NCI-H1105 (cell line): ENCODE data around the gene LHFPL3.

Experiments
- DNase-seq: peaks from one replicate; lab custom pipeline; 2025; lab: John Stamatoyannopoulos, UW

LHFPL3 gene

DNA sequence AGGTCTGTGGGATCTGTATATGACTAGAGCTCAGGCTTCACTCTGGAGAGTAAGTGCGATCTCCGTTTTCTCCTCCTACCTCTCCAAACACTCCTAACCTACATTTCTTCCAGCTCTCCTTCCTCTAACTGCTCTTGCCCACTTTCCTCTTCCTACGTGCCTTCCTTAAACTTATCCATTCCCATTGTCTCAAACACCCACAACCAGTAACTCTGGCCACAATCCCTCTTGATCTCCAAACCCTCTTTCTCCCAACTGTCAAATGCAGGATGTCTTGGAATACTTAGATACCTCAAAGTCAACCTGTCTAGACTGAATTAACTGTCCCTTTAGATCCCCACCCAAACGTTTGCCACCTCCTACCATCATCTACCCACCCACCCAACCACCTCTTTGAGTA is 471.9 kb downstream of the LHFPL3 start:
- no peak for DNase-seq

DNA sequence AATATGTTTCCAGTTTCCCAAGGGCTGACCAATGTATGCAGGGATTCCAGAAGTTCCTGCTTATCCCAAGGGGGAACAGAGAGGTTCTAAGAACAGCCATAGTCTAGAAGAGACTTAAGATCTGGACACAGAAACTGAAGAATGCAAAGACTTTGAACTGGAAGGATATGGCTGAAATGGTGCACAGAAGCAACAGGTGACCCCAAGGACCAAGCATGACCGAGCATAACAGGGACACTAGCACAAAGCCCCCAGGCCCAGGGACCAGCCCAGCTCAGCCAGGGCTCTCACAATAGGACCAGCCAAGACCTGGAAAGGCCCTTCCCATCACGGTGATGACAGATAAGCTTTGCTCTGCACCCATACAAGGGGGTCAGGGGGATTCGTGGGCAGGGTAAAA is 472.6 kb downstream of the LHFPL3 start:
- DNase-seq, result no peak

DNA sequence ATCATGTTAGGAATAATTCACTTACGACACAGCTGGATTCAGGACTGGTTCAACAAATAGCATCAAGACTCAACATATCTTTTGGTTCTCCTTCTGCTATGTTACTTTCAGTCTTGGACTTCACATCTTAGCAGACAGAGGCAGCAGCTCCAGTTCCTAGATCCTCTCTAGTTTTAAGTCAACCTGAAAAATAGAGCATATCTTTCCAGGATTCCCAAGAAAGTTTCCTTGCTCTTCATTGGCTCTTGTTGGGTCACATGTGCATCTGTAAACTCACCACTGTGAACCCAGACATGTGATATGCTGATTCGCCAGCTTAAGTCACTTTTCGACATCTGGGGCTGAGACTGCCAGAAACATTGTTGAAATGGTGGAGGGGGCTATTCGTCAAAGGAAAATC is 475.5 kb downstream of the LHFPL3 start:
- DNase-seq, result no peak

DNA sequence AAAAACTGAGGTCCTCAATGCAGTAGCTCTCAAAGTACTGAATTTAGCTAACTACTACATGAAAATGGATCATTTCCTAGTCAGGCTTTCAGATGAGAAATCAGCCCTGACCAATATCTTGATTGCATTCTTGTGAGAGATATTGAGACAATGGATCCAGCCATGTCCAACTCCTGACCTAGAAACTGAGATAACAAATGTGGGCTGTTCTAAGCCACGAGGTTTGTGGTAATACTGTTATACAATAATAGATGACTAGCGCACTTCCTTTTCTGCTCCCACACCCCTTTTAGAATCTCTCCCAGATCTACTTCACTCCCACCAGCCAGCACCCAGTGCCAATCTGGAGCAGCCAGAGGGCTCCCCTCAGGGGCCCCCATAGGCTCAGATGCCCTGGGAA is 476.3 kb downstream of the LHFPL3 start:
- DNase-seq, result no peak

DNA sequence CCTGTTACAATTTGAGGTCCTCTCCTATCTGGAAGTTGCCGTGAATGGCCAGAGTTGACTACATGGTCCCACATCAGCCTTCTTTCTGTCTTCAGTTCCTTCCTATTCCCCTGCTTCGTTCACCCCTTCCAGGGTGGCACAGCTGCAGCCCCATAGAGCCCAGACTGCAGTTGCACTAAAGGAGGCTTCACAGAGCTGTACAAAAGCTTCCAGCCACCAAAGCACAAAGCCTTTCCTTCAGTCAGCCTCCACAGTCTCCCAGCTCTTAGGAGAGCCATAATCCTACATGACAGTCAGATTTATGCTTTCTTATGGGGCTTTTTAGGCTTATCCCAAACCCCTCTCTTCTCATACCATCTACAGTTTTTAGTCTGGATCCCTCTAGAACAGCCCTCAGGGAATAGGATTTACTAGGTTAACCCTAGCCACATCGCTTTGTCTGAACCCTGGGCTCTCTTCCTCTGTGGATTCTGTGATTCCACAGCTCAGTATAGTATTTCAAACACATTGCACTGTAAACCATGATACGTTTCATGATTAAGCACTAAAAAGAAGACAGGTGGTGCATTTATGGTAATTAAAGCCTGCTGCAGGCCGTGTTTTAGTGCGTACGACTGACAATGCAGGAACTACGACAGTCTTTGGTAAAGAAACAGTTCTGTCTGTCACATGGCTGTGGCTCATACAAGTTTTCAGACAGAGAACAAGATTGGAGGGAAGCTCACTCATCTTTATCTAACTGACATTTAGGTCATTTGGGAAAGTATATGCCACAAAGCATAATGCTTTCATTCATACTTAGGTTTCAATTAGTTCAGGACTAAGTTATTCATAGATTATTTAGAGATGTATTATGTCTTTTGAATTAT is 477.3 kb downstream of the LHFPL3 start:
- DNase-seq, result no peak

DNA sequence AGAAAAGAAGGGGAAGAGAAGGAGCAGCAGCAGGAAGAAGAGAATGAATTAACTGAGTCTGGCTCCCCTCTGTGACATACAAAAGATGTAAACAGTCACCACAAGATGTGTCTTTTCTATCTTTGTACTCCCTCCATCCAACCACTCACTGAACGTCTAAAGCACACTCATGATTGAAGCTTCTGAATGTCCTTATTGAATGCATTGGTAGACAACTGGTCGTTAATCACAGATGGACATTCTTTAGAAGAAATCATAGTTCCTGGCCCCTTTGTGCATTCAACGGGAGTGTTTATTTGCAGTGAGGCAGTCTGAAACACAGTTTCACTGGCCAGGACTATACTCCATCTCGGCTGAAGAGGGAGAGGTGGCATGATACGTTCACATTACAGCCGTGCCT is 479.3 kb downstream of the LHFPL3 start:
- no peak for DNase-seq

DNA sequence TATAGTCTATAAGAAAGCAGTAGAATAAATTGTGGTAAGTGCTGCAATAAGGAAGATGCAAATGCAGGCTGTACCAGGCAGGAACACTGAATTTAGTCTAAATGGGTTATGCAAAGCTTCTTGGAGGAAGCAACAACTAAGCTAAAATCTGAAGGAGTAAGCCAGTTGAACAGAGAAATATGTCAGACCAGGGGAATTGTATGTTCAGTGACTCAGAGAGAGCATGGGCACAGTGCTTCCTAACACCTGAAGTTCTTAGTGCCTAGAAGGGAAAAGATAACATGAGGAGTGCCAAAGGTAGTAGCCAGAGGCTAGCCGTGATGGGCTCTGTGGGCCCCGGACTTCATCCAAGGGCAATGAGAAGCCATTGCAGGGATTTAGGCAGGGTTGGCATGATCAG is 481.5 kb downstream of the LHFPL3 start:
- DNase-seq, result no peak

DNA sequence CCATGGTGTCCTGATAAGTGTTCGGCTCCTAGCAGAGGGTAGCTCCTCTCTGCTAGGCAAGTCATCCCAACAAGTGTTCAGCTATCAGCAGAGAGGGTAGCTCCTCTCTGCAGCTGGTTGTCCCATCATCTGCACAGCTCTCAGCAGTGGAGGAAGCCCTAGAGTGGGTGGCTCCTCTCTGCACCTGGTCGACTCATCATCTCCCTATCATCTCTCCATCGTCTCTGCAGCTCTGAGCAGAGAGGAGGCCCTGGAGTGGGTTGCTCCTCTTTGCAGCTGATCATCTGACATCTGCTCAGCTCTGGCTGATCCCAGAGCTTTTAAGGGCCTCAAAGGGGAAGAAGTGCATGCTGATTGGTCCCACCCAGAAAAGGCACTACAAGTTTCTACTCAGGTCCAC is 485.7 kb downstream of the LHFPL3 start:
- DNase-seq, result no peak

DNA sequence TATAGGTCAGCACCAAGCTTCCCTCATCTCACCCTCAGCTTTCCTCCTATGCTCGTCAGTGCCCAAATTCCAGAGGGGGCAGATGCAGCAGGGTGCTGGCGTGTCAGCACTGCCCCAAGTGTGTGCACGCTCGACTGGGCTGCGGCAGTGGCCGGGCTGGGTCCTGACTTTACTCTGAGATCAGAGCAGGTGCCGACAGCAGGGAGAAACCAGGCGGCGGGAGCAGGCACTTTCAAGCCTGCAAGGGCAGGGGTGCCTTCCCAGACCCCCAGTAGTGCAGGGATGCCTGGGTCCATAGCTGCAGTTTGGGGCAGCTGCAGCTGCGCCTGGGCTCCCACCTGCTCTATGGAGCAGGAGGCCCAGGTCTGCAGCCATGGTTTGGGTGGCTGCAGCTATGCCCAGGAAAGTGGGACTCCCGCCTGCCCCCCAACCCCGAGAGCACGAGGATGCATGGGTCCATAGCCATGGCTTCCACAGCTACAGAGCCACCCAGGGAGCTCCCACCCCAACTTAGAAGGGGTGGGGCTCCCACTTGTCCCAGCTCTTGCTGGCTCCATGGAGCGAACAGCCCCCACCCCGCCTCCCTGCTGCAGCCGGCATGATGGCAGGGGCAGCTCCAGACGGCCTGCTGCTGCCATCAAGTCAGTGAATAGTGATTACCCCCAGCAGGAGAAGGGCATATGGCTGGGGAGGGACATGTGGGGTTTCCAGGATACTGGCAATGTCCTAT is 486.4 kb downstream of the LHFPL3 start:
- no peak for DNase-seq

DNA sequence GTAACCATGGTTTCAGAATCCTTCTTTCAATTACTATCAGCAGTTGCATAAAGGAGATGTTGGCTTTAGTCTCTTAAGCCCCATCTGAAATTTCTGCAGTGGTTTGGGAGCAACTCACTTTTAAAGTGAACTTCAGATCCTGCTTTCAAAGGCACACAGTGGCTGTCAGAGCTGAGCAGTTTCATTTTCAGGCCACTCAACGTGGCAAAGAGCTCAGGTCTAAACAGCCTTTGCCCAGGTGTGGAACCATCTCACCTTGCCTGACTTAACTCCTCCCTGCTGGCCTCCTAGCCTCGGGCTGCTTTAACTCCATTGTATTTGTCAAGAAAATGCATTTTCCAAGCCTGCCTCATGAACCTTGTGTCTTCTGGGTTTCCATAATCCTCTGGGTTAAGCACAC is 488.1 kb downstream of the LHFPL3 start:
- no peak for DNase-seq

DNA sequence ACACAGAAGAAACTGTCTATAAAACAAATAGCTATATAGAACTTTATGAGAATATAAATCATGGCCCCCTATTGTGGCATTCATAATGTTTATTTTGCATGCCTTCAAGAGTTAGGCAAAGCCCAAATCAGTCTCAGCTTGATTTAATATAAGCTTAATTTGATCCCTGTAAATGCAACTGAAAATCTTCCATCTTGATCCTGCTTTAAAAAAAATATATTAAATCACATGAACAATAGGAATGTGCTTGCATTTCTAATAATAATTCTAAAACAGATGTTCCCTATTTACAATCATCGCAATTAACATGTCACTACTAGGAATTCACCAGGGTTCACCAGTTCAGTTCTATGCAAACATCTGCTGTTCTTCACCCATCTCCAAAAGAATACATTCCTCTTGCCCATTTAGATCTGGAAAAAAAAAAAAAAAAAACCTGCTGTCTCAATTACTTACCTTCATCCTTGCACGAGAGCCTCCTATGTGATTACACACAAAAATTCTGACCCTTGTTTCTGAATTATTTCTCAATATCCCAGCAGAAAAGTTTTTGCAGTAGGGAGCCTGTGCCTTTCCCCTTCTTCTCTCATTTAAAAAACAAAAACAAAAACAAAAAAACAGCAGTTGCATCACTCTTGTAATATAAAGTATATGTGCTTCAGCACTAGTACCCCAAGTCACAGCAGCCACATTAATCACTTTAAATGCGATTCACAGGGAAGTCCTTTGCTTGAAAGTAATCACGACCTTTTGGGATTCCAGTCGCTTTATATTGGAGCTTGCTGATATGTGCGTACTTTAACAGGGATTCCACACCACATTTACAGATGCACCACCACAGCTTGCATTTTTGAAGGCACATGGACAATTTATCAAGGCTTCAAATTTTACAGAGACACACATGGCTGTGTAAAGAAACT is 490.8 kb downstream of the LHFPL3 start:
- no peak for DNase-seq

DNA sequence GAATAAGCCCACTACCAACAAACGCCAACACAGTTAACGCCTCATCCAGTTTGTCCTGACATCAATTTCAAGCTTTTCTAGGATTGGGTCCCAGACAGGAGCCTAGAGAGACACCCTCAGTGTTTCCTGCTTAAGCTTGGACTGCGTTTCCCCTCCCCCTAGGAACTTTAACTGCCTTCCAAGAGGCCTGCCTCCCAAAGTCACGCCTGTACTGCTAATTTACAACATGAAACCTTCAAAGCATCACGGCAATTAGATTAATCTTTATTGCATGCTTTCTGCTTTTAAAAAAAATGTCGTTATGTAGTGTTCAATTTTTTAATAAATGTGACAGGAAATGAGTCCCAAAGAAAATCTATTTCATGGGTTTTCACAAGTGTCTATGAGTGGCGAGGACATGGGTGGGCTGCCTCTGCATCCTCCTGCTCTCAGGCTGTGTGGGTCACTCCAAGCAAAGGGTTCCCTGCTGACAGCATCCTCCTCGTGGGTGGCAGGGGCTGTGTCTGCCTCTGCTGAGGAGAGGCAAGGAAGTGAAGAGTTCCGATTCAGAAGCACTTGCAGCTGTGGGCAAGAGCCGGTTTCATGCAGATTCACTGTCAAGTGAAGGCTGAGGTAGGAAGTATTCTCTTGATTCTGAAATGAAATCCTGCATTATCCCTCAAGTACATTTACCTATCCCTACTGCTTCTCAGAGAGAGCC is 492.6 kb downstream of the LHFPL3 start:
- no peak for DNase-seq

DNA sequence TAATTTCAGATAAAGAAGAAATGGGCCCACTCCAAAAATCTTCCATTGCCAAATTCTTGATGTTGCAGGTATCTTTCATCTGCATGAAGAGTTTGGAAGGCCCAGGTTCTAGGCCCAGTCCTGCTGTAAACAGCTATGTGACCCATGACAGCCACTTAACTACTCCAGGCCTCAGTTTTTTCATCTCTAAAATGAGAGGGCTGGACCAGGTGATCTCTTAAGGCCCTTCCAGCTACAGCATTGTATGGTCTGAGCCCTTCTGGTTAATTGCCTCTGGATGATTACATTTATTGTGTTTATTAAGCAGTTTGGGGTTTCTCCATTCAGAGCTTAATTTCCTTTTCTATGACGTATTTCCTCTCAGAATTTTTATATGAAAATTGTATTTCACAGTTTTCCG is 494.8 kb downstream of the LHFPL3 start:
- no peak for DNase-seq

DNA sequence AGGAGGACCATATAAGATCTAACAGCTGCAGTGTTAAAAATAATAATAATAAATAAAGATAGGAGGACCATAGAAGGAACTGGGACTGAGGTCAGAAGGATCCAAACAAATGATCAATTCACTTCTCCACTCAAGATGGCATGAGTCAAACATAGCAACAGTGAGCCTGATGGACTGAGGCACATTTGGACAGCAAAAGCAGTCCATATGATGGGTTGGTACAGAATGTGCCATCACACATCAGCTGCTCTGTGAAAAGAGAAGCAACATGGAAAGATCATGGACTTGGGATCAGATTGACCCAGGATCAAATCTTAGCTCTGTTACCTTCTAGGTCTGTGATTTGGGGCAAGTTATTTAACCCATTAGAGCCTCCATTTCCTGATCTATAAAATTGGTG is 496.7 kb downstream of the LHFPL3 start:
- DNase-seq, result no peak

DNA sequence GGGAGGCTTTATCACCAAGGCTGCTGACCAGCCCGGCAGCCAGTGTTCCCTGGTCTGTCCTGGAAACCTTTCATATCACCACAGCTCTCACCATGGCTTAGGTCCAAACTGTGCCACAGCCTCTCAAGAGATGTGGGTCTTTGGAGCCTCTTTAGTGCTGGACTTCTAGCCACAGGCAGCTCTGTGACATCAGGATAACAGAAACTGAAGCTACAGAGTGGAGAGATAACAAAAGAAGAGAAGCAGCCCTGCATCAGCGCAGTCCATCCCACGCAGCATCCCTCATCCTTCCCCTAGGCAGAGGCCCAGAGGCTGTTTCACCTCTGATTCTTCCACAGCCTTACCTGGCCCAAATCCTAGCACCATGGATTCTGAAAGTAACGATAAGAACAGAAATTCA is 497.7 kb downstream of the LHFPL3 start:
- no peak for DNase-seq

DNA sequence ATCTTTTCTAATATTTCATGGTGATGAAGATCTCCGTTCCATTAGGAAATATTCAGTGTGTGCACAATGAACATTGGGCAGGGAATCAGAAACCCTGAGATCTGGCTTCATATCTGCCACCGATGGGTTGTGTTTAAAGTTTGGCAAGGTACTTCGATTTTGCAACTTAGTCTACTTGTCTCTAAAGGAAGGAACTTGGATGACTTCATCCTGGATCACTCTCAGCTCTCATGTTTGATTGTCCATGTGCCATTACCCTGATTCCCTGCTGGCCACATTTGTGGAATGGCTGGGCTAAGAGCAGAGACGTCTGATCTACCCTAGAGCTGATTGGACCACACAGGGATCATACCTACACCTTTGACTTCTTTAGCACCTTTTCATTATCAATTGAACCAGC is 508.6 kb downstream of the LHFPL3 start:
- no peak for DNase-seq

DNA sequence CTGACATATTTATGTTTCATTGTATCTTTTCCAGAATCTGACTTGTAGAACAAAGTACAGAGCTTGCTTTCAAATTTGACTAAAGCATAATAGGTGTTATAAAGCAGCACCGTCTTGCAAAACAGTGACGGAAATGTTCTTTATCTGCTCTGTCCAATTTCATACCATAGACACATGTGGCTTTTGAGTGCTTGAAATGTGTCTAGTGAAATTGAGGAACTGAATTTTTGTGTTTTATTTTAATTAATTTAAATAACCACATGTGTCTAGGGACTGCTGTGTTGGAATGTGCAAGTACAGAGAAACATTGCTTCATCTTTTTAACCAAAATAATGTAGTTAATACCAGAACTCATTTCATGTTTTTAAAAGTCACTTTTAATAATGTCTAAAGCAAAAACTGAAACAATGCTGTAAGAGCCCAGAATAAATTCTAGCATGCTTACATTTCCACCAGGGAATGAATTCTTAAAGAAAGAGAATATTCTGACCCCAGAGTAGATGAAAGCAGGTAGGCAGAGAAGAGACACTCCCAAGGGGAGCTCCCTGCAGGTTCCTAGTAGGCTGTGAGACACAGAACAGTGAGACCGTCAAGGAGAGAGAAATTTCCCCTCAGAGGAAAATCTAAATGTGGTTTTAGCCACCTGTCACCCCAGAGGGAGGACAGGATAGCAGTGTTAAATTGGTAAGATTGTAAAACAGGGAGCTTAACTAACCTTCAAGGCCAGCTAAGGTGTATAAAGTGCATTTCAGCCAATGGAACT is 510.3 kb downstream of the LHFPL3 start:
- DNase-seq, result no peak

DNA sequence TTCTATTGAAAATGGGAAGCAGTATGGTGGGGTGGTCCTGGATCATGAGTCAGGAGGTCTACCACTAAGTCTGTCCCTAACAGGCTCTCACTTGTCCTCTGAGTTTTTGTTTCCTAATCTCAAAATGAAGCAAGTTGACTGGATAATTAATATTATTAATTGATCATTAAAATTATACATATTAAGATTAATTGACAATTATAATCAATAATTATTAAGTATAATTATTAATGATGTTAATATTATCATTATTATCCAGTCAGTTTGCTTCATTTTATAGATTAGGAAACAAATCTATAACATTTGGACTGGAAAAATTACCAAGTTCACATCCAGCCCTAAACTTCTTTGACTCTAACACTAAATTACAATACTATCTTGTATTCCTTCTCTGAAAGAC is 511.4 kb downstream of the LHFPL3 start:
- no peak for DNase-seq

DNA sequence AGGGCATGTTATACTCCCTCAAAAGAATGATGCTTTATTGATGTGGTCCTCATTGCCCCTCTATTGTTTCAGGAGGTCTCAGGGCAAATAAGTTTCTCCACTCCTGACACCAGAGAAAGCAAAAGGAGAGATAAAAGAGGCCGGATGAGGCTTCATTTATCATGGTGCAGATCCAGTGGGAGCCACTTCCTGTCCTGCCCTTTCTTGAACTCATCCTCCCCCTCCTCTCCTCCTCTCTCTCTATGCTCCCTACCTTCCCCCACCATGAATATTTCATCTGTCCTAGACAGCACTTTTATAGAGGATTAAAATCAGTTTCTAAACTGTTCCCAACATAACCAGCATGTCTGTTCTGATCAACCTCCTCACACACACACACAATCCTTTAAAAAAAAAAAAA is 513.4 kb downstream of the LHFPL3 start:
- DNase-seq, result no peak

DNA sequence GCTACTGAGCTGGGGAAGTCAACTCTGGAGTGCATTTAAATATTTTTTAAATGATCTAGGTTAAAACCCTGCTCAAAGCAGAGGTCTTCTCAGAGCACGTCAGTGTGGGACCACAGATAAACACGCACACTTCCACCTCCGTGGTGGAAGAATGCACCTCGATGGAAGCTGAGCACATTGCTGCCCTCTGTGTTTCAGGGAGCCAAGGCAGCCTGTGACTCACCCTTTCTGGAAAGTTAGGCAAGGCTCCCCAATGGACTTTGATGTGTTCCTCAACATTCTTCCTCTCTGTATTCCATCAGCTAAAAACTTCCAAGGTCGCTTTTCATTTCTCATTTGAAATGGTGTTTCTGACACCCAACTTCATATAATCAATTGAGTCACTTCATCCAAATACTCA is 514.8 kb downstream of the LHFPL3 start:
- DNase-seq, result no peak

DNA sequence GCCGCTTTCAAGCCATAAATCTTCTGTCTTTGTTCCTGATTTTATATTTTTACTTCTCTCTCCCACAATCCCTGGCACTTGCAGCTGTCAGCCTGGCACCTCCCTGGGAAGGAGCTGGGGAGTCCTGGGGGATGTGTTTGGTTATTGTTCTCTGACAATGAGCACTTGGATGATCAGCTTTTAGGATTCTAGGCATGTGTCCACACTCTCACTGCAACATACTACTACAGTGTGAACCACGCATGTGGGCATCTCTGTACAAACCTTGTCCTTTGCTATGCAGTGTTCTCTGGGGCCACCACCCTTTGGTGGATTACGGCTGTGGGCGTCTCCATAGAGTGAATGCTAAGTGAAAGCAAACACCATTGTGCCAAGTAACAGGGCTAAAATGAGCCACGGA is 517.2 kb downstream of the LHFPL3 start:
- DNase-seq, result no peak
